Measurements from ENCODE around the gene IMMP2L. TPM values are rescaled to one million over a fixed set of nuclear protein-coding genes. Genes with fewer than 3 reads are reported as not detected.

Gene IMMP2L
- polyA plus RNA-seq, 1 of the 3 experiments (the other 2 are of a cell fraction): 10.7 TPM

GRCh38 chr7:110626414-110626813 is 935.9 kb downstream of the IMMP2L start:
- Histone ChIP-seq H3K9me2 (no peaks in the 10 kb centered on the region), H3K4me2 (no peak overlapping the region), H3K36me3 (replicated peaks in 1 of 2; ENCODE audit: control insufficient read depth in 1 of 2, insufficient read depth in 2 of 2, low read length in 1 of 2) (no peaks in the 10 kb centered on the region), H3K27me3 (ENCODE audit: insufficient read depth) (no peaks in the 10 kb centered on the region), H3K27ac (ENCODE audit: low read depth in 2 of 2, low read length in 1 of 2) (no peak overlapping the region), H3K9ac (no peak overlapping the region), H3K4me1 (ENCODE audit: control insufficient read depth in 1 of 2, insufficient read depth in 2 of 2, low read depth in 1 of 2, low read length in 1 of 2) (no peaks in the 10 kb centered on the region), H4K20me1 (ENCODE audit: insufficient read depth) (no peaks in the 10 kb centered on the region), H3K4me3 (ENCODE audit: low read depth in 2 of 2, low read length in 1 of 2) (no peak overlapping the region), H2AFZ (ENCODE audit: low read depth) (no peak overlapping the region), H3K9me3 (no peaks in the 10 kb centered on the region), H3K79me2 (ENCODE audit: insufficient read depth) (no peaks in the 10 kb centered on the region), H3F3A (replicated peaks; ENCODE audit: insufficient read depth) (no peaks in the 10 kb centered on the region)
- 35% methylated on average over 2 of the region's 2 CpGs for WGBS (ENCODE audit: low lambda C conversion rate)
- no peak for TF ChIP-seq ELF1 (IDR thresholded peaks at IDR 0.05)
- TF ChIP-seq MXI1 (IDR thresholded peaks at IDR 0.05; ENCODE audit: low read depth, low read length): no peak
- no peak for TF ChIP-seq IRF3 (IDR thresholded peaks at IDR 0.05; ENCODE audit: low read depth, low read length)
- no peak for TF ChIP-seq FOXM1 (IDR thresholded peaks at IDR 0.05; ENCODE audit: low read depth)
- TF ChIP-seq, protein P1, sequence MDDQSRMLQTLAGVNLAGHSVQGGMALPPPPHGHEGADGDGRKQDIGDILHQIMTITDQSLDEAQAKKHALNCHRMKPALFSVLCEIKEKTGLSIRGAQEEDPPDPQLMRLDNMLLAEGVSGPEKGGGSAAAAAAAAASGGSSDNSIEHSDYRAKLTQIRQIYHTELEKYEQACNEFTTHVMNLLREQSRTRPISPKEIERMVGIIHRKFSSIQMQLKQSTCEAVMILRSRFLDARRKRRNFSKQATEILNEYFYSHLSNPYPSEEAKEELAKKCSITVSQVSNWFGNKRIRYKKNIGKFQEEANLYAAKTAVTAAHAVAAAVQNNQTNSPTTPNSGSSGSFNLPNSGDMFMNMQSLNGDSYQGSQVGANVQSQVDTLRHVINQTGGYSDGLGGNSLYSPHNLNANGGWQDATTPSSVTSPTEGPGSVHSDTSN (IDR thresholded peaks at IDR 0.05): no peak
- no peak for TF ChIP-seq YY1 (IDR thresholded peaks at IDR 0.05; ENCODE audit: low read depth)
- TF ChIP-seq MEF2A (IDR thresholded peaks at IDR 0.05; ENCODE audit: borderline replicate concordance, low read depth): no peak
- TF ChIP-seq FOSL2 (IDR thresholded peaks at IDR 0.05; ENCODE audit: borderline replicate concordance, low read depth): no peak
- no peak for TF ChIP-seq MAX (IDR thresholded peaks at IDR 0.05; ENCODE audit: low read depth)
- TF ChIP-seq JUND (IDR thresholded peaks at IDR 0.05): no peak
- TF ChIP-seq EZH2phosphoT487 (IDR thresholded peaks at IDR 0.05; ENCODE audit: borderline replicate concordance, low read depth): no peak
- no peak for TF ChIP-seq POLR2AphosphoS5 (IDR thresholded peaks at IDR 0.05; ENCODE audit: low read depth, low read length)
- ChIA-PET POLR2A (no interaction called here), CTCF (no interaction called here)
- no peak for DNase-seq

- Histone ChIP-seq H3K79me2 (ENCODE audit: insufficient read depth) (no peaks in the 10 kb centered on the region), H3K27ac (ENCODE audit: low read depth in 2 of 2, low read length in 1 of 2) (no peak overlapping the region), H3K4me3 (ENCODE audit: low read depth in 2 of 2, low read length in 1 of 2) (no peak overlapping the region), H3K4me2 (no peak overlapping the region), H4K20me1 (ENCODE audit: insufficient read depth) (no peaks in the 10 kb centered on the region), H3F3A (replicated peaks; ENCODE audit: insufficient read depth) (no peaks in the 10 kb centered on the region), H3K4me1 (ENCODE audit: control insufficient read depth in 1 of 2, insufficient read depth in 2 of 2, low read depth in 1 of 2, low read length in 1 of 2) (no peaks in the 10 kb centered on the region; a peak in 1 of 4 replicates), H3K9me2 (no peaks in the 10 kb centered on the region), H3K9me3 (no peaks in the 10 kb centered on the region), H3K9ac (no peak overlapping the region), H3K27me3 (ENCODE audit: insufficient read depth) (no peaks in the 10 kb centered on the region), H3K36me3 (replicated peaks in 1 of 2; ENCODE audit: control insufficient read depth in 1 of 2, insufficient read depth in 2 of 2, low read length in 1 of 2) (no peaks in the 10 kb centered on the region), H2AFZ (ENCODE audit: low read depth) (no peak overlapping the region)
- ChIA-PET CTCF (interaction anchor here (0.7 to 0.9 kb wide), 2 partner anchors 10 to 210 kb away, joined by 3 read pairs; no protein-coding TSS in a partner anchor), POLR2A (interaction anchor here (1.2 kb wide), 1 partner anchor 18 kb away, joined by 3 read pairs; no protein-coding TSS in a partner anchor)
- 46% methylated on average over 3 of the region's 3 CpGs for WGBS (ENCODE audit: low lambda C conversion rate)
- TF ChIP-seq, protein P2, sequence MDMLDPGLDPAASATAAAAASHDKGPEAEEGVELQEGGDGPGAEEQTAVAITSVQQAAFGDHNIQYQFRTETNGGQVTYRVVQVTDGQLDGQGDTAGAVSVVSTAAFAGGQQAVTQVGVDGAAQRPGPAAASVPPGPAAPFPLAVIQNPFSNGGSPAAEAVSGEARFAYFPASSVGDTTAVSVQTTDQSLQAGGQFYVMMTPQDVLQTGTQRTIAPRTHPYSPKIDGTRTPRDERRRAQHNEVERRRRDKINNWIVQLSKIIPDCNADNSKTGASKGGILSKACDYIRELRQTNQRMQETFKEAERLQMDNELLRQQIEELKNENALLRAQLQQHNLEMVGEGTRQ (IDR thresholded peaks at IDR 0.05; ENCODE audit: borderline replicate concordance, low read depth, low read length): no peak
- TF ChIP-seq FOXM1 (IDR thresholded peaks at IDR 0.05; ENCODE audit: low read depth): no peak
- no peak for TF ChIP-seq SMC3 (IDR thresholded peaks at IDR 0.05; ENCODE audit: low read depth, low read length)
- no peak for DNase-seq
Observed at GRCh38 chr7:110625294-110625693, 937.0 kb downstream of the IMMP2L start.

Data from SK-N-SH (cell line).